OCI-LY3 (cell line): ENCODE results near the gene GNAQ.

Experiments used
- H2AFZ ChIP-seq: fragments of 200-600, 300-600 bp; shearing (Covaris generic); 2 replicates; pipeline ENCODE4 v1.6.0; 2014; ENCODE audit warnings: antibody characterized with exemption, low read depth, low read length
- H3K27ac ChIP-seq: fragments of 200-600, 300-600 bp; sonication (generic); 2 replicates; pipeline ENCODE4 v1.5.1; 2014; ENCODE audit warnings: mild to moderate bottlenecking, low read length, moderate library complexity, mixed read lengths
- H3K27me3 ChIP-seq: fragments of 200-600, 300-600 bp; sonication (generic); 2 replicates; pipeline ENCODE4 v1.6.1; 2014; ENCODE audit warnings: low read depth, low read length, mixed read lengths
- H3K36me3 ChIP-seq: fragments of 200-600, 300-600 bp; sonication (generic); replicated peaks from 2 replicates; pipeline ENCODE3; 2014; ENCODE audit warnings: low read depth, low read length, mixed read lengths
- H3K4me1 ChIP-seq: fragments of 300-600, 200-600 bp; sonication (generic); 2 replicates; pipeline ENCODE4 v1.6.1; 2014; ENCODE audit warnings: low read length, mixed read lengths
- H3K4me2 ChIP-seq: fragments of 200-600, 300-600 bp; sonication (generic); 2 replicates; pipeline ENCODE4 v1.6.1; 2014; ENCODE audit warnings: low read length, mixed read lengths
- H3K4me3 ChIP-seq: fragments of 300-600, 200-600 bp; sonication (generic); 2 replicates; pipeline ENCODE4 v1.5.1; 2014; ENCODE audit warnings: antibody characterized with exemption, mild to moderate bottlenecking, low read length, moderate library complexity
- H3K79me2 ChIP-seq: fragments of 300-600, 200-600 bp; shearing (Covaris generic); 2 replicates; pipeline ENCODE4 v1.6.1; 2014; ENCODE audit warnings: mild to moderate bottlenecking, low read length, mixed read lengths
- H3K9ac ChIP-seq: fragments of 300-600, 200-600 bp; shearing (Covaris generic); 2 replicates; pipeline ENCODE4 v1.6.0; 2014; ENCODE audit warnings: mild to moderate bottlenecking, low read length, moderate library complexity
- H3K9me3 ChIP-seq: fragments of 200-600, 300-600 bp; shearing (Covaris generic); 2 replicates; pipeline ENCODE4 v1.6.1; 2014; ENCODE audit warnings: low read length, mixed read lengths; ENCODE audit not compliant: insufficient read depth
- H4K20me1 ChIP-seq: fragments of 200-600, 300-600 bp; sonication (generic); 2 replicates; pipeline ENCODE4 v1.6.1; 2016; ENCODE audit warnings: low read length, mixed read lengths; ENCODE audit not compliant: insufficient read depth
- CTCF ChIP-seq: fragments of 200-600, 300-600 bp; sonication (generic); IDR thresholded peaks from 2 replicates; pipeline ENCODE4 v1.5.1; 2014; ENCODE audit warnings: antibody characterized with exemption, low read length, low read depth
- EZH2phosphoT487 ChIP-seq: fragments of 200-600 bp; shearing (Covaris generic); IDR thresholded peaks from 2 replicates; pipeline ENCODE4 v1.6.1; 2018; ENCODE audit warnings: antibody characterized with exemption, mixed run types, low read depth

Gene GNAQ

DNA sequence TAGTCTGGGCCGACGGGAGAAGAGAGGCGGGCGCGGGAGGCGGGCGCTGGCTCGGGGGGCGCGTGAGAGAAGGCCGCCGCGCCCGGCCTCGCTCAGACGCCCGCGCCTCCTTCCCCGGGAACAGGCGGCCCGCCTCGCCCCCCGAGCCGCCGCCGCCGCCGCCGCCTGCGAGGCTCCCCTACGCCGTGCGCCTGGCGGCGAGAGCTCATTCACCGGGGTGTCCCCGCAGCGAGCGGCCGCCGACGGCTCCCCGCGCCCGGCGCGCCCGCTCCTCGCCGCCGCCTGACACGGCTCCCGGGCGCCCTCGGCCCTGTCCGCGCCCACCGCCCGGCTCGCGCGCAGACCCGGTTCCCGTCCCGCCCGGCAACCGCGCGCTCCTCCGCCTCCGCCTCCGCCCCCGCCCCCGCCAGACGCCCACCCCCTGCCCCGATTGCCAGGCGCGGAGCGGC, at the start of gene GNAQ:
Gene GNAQ (minus strand): TSS at position 368 of the 449 bp plus-strand sequence. CDS start 576 bp downstream, outside the sequence.
- H3K9me3 ChIP-seq, result no peaks in the 10 kb centered on the region
- H3K4me1 ChIP-seq, result peaks cover 11% of the 10 kb centered on the region
- TF ChIP-seq EZH2phosphoT487 (no peak), CTCF (no peak)
- H3K27ac ChIP-seq, result no peak within 1 kb of the TSS
- no peaks in the 10 kb centered on the region for H3K27me3 ChIP-seq
- no peak within 1 kb of the TSS for H3K9ac ChIP-seq
- no peaks in the 10 kb centered on the region for H3K79me2 ChIP-seq
- no peaks in the 10 kb centered on the region for H3K36me3 ChIP-seq
- no peak within 1 kb of the TSS for H3K4me3 ChIP-seq
- H2AFZ ChIP-seq, result no peak within 1 kb of the TSS
- no peaks in the 10 kb centered on the region for H4K20me1 ChIP-seq
- H3K4me2 ChIP-seq, result no peak within 1 kb of the TSS

- no peaks in the 10 kb centered on the region for H3K4me1 ChIP-seq
- no peaks in the 10 kb centered on the region for H3K27me3 ChIP-seq
- no peak for TF ChIP-seq CTCF
- no peak for TF ChIP-seq EZH2phosphoT487
- H3K9me3 ChIP-seq, result no peaks in the 10 kb centered on the region
- no peak overlapping the region for H2AFZ ChIP-seq
- no peaks in the 10 kb centered on the region for H4K20me1 ChIP-seq
- H3K27ac ChIP-seq, result no peak overlapping the region
- H3K4me3 ChIP-seq, result no peak overlapping the region
- no peak overlapping the region for H3K4me2 ChIP-seq
- no peak overlapping the region for H3K9ac ChIP-seq
- no peaks in the 10 kb centered on the region for H3K36me3 ChIP-seq
- H3K79me2 ChIP-seq, result no peaks in the 10 kb centered on the region
These were observed 43.0 kb upstream of the GNAQ start for GRCh38 chr9:78074385-78075291.

- no peak overlapping the region for H3K9ac ChIP-seq
- no peaks in the 10 kb centered on the region for H3K36me3 ChIP-seq
- H3K27me3 ChIP-seq, result no peaks in the 10 kb centered on the region
- no peak overlapping the region for H3K4me3 ChIP-seq
- no peak for TF ChIP-seq EZH2phosphoT487
- no peak for TF ChIP-seq CTCF
- H3K4me1 ChIP-seq, result no peaks in the 10 kb centered on the region
- H3K9me3 ChIP-seq, result no peaks in the 10 kb centered on the region
- no peak overlapping the region for H2AFZ ChIP-seq
- no peaks in the 10 kb centered on the region for H3K79me2 ChIP-seq
- H4K20me1 ChIP-seq, result no peaks in the 10 kb centered on the region
- H3K27ac ChIP-seq, result no peak overlapping the region
- H3K4me2 ChIP-seq, result no peak overlapping the region
These were observed 42.1 kb upstream of the GNAQ start for GRCh38 chr9:78073722-78074121.

- Histone ChIP-seq H3K9ac (no peak overlapping the region), H3K79me2 (no peaks in the 10 kb centered on the region), H3K4me3 (no peak overlapping the region), H3K9me3 (no peaks in the 10 kb centered on the region), H3K4me1 (no peaks in the 10 kb centered on the region), H3K4me2 (no peak overlapping the region), H3K27me3 (no peaks in the 10 kb centered on the region), H2AFZ (no peak overlapping the region), H3K27ac (no peak overlapping the region), H4K20me1 (no peaks in the 10 kb centered on the region), H3K36me3 (no peaks in the 10 kb centered on the region)
- TF ChIP-seq CTCF, result no peak
- no peak for TF ChIP-seq EZH2phosphoT487
These were observed 41.1 kb upstream of the GNAQ start for GRCh38 chr9:78072586-78073199.
